ENCODE results near the gene TMPRSS11A. TPM values are rescaled to one million over a fixed set of nuclear protein-coding genes. Genes with fewer than 3 reads are reported as not detected.

TMPRSS11A gene
- total RNA-seq, 2 experiments from 2014 or later: not detected

DNA sequence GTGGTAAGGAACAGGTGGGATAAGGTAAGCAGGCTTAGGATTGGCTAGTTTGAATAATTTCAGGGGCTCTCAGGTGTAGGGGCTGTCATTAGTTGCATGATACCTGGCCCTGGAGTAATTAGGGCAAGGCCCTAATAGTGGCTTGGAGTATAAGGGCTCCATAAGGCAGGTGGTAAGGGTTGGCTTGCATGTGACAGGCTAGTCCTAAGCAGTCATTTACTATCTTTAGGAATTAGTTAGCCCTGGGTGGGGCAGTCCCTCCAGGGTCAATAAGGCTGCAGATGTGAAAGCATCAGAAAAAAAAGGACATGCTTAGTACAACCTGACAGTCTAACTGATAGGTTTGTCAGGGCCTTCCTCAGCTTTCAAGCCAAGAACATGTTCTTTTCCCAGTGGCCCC lies 71.6 kb downstream of the TMPRSS11A start:
- no peaks in the 10 kb centered on the region for H3K9me3 Mint-ChIP-seq (ENCODE audit: low read depth)
- H3K4me3 Mint-ChIP-seq: no peak overlapping the region
- intact Hi-C loops (cut with DNase I, micrococcal nuclease): no loop called here
- ChIA-PET CTCF (interaction anchor here (1.0 to 1.8 kb wide), 3 partner anchors 8 to 145 kb away, joined by 4 to 7 read pairs (median 4); no protein-coding TSS in a partner anchor), POLR2A (no interaction called here)
- DNase-seq (no peak), ATAC-seq (no peak)
- no peaks in the 10 kb centered on the region for H3K4me1 Mint-ChIP-seq
- no peaks in the 10 kb centered on the region for H3K36me3 Mint-ChIP-seq (ENCODE audit: low read depth)
- no peaks in the 10 kb centered on the region for H3K27me3 Mint-ChIP-seq
- no peak overlapping the region for H3K27ac Mint-ChIP-seq

DNA sequence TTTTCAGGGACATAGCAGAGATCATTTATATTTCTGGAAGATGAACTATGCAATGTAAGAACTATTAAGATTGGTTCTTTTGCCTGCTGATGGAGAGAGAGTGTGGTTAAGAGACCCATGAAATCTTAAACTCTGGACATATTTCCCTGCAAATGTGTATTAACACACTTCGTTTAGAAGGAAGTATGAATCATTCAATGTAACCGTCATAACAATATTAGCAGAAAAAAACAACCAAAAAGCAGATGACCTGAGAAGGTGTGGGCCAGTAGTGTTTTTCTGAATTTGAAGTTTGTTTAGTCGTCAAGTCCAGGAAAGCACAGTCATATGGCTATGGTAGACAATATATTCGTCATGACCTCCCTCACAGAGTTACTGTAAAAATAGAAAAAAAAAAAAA lies 77.0 kb downstream of the TMPRSS11A start:
- no peaks in the 10 kb centered on the region for H3K36me3 Mint-ChIP-seq (ENCODE audit: low read depth)
- ChIA-PET CTCF (interaction anchor here (0.7 kb wide), 1 partner anchor 1491 kb away, joined by 3 read pairs; no protein-coding TSS in a partner anchor), POLR2A (no interaction called here)
- no peak overlapping the region for H3K4me3 Mint-ChIP-seq
- no peaks in the 10 kb centered on the region for H3K4me1 Mint-ChIP-seq
- peaks cover 5% of the 10 kb centered on the region for H3K27me3 Mint-ChIP-seq
- DNase-seq: no peak
- no peaks in the 10 kb centered on the region for H3K9me3 Mint-ChIP-seq (ENCODE audit: low read depth)
- ATAC-seq: no peak
- intact Hi-C loops (cut with DNase I, micrococcal nuclease): no loop called here
- H3K27ac Mint-ChIP-seq: no peak overlapping the region

DNA sequence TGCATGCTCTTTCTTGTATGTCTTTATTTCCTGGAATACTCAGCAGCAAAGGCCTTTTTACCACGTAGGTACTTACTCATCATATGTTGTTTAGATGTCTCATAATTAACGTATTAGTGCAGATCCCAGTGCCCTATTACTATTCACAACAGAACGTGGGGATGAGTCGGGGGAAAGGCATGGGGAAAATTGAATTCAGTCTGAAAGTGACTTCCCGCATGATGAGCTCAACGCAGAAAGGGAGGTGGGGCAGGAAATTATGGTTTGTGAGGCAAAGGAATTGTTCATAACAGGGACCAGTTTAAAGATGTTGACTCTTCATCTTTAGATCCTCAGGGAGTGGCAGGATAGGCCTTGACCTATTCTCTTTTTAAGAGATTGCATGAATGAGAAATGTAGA lies 77.5 kb downstream of the TMPRSS11A start:
- Mint-ChIP-seq H3K4me3 (no peak overlapping the region), H3K27me3 (peaks cover 5% of the 10 kb centered on the region), H3K9me3 (ENCODE audit: low read depth) (no peaks in the 10 kb centered on the region), H3K36me3 (ENCODE audit: low read depth) (no peaks in the 10 kb centered on the region), H3K27ac (no peak overlapping the region), H3K4me1 (no peaks in the 10 kb centered on the region)
- no peak for ATAC-seq
- ChIA-PET CTCF (interaction anchor here (0.7 to 0.8 kb wide), 2 partner anchors 139 to 1492 kb away, joined by 3 read pairs; no protein-coding TSS in a partner anchor), POLR2A (no interaction called here)
- DNase-seq: no peak
- intact Hi-C loops (cut with DNase I, micrococcal nuclease): no loop called here

DNA sequence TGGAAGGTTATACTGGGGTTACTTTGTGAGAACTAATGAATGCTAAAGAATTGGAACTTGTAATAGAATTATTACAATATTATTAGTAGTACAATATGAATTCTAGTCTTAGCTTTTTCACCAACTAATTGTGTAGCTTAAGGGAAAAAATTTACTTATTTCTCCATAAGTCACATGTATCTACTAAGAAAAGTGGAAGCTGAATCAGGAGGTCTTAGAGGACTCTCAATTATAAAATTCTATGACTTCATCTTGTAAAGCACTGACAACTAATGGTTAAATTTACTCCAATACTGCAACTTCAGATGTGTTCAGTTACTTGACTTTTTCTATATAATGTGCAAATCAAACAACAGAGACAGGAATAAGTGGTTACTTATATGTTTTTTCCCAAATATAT lies 78.6 kb downstream of the TMPRSS11A start:
- DNase-seq (no peak), ATAC-seq (no peak)
- intact Hi-C loops (cut with DNase I, micrococcal nuclease): no loop called here
- Mint-ChIP-seq H3K9me3 (ENCODE audit: low read depth) (no peaks in the 10 kb centered on the region), H3K4me3 (no peak overlapping the region), H3K4me1 (no peaks in the 10 kb centered on the region), H3K36me3 (ENCODE audit: low read depth) (no peaks in the 10 kb centered on the region), H3K27me3 (peaks cover 5% of the 10 kb centered on the region), H3K27ac (no peak overlapping the region)
- POLR2A ChIA-PET: no interaction called here
- CTCF ChIA-PET: interaction anchor here (0.8 to 1.7 kb wide), 3 partner anchors 10 to 138 kb away, joined by 3 to 6 read pairs (median 5); no protein-coding TSS in a partner anchor

DNA sequence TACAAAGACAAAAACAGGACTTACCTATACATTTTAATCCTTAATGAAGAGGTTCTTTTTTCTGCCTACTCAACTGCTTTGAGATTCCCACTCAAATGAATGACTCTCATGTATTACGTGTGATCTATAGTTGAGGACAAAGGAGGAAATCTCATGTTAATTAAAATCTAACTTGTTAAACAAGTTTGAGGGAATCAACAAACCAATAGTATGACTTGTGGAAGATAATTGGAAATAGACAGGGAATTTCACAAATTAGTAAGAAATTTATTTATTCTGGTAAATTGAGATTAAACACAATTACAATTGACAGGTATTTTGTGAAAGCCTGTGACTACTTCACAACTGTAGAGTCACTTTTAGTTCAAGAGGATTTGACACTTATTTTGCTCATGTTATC lies 79.4 kb downstream of the TMPRSS11A start, which contains the start of gene TMPRSS11D:
Gene TMPRSS11D (minus strand): TSS at position 101 of the 400 bp plus-strand sequence. CDS start 69 bp downstream, at position 32.
- Mint-ChIP-seq H3K27me3 (peaks cover 5% of the 10 kb centered on the region), H3K4me1 (no peaks in the 10 kb centered on the region), H3K27ac (no peak within 1 kb of the TSS), H3K9me3 (ENCODE audit: low read depth) (no peaks in the 10 kb centered on the region), H3K36me3 (ENCODE audit: low read depth) (no peaks in the 10 kb centered on the region), H3K4me3 (no peak within 1 kb of the TSS)
- ChIA-PET POLR2A (no interaction called here), CTCF (interaction anchor here (1.5 to 1.7 kb wide), 2 partner anchors 9 to 25 kb away, joined by 5 to 6 read pairs; no protein-coding TSS in a partner anchor)
- ATAC-seq (no peak), DNase-seq (no peak)
- intact Hi-C loops (cut with DNase I, micrococcal nuclease): no loop called here

DNA sequence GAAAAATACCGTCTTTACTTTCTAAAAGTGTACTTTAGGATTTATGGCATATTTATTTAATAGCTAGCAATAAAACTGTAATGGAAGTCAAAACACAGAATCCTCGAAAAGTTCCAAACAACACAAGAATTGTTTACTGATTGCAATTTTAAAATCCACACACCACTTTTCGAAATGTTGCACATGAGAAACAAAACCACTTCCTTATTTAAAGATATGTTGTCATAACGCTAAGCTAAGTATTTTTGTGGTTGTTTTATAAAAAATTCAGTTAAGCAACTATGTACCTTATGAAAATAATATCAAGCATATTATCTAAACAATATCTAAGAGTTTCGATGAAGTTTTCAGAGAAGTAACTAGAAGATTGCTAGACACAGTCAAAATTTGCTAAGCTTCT lies 79.8 kb downstream of the TMPRSS11A start:
- ATAC-seq: no peak
- H3K4me1 Mint-ChIP-seq: no peaks in the 10 kb centered on the region
- CTCF ChIA-PET: interaction anchor here (0.9 to 1.7 kb wide), 3 partner anchors 9 to 137 kb away, joined by 3 to 6 read pairs (median 4); no protein-coding TSS in a partner anchor
- no peak overlapping the region for H3K27ac Mint-ChIP-seq
- H3K9me3 Mint-ChIP-seq (ENCODE audit: low read depth): no peaks in the 10 kb centered on the region
- DNase-seq: no peak
- intact Hi-C loops (cut with DNase I, micrococcal nuclease): no loop called here
- no peaks in the 10 kb centered on the region for H3K36me3 Mint-ChIP-seq (ENCODE audit: low read depth)
- H3K4me3 Mint-ChIP-seq: no peak overlapping the region
- POLR2A ChIA-PET: no interaction called here
- H3K27me3 Mint-ChIP-seq: peaks cover 5% of the 10 kb centered on the region

DNA sequence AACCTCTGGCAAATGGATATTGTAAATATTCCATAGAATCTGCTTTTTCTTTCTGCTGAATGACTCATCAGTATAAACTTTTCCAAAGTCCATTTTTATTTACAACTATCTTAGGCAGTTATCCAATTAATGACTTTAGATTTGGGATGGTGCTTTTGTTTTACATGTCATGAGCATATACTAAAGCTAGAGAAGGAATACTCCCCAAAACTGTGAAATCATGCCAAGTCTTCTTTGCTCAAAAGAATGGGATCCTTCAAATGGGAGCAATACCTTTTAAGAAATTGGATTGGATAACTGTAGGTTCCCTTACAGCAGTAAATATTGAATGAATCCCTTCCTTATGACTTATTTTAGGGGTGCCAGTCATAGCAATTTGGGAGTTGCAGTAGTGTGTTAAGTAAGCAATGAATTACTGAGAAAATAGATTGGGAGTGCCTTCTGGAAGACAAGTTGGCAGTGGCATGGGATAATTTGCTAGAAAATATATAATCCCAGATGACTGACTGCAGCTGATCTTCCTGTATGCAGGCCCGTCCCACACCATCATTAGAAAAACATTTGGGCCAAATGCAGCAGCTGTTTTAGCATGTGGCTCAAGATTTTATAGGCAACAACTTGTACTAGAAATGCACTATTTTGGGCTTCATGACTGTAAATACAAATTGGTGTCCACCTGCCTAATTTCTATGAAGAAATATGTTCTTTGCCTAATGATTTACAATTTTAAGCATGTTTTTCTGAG lies 82.3 kb downstream of the TMPRSS11A start:
- ChIA-PET CTCF (interaction anchor here (0.7 kb wide), 1 partner anchor 1664 kb away, joined by 3 read pairs; no protein-coding TSS in a partner anchor), POLR2A (no interaction called here)
- H3K4me3 Mint-ChIP-seq: no peak overlapping the region
- peaks cover 5% of the 10 kb centered on the region for H3K27me3 Mint-ChIP-seq
- H3K9me3 Mint-ChIP-seq (ENCODE audit: low read depth): no peaks in the 10 kb centered on the region
- intact Hi-C loops (cut with DNase I, micrococcal nuclease): no loop called here
- no peaks in the 10 kb centered on the region for H3K4me1 Mint-ChIP-seq
- H3K27ac Mint-ChIP-seq: no peak overlapping the region
- ATAC-seq: no peak
- DNase-seq: no peak
- no peaks in the 10 kb centered on the region for H3K36me3 Mint-ChIP-seq (ENCODE audit: low read depth)

DNA sequence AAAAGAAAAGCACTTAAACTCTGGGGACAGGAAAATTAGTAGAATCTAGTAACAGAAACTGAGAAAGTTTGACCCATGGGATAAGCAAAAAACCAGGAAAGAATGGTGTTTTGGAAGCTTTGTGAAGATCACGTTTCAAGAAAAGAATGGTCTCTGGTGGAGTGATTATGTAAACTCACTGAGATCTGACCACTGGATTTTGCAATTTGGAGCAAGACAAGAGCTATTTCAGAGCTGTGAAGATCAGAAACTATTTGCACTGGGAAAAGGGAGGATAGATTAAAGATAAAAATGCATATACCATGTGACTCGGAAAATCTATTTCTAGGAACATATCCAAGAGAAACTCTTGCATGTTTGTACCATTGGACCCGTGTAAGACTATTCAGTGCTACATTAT lies 83.8 kb downstream of the TMPRSS11A start:
- no peak for DNase-seq
- CTCF ChIA-PET: interaction anchor here (1.3 kb wide), 1 partner anchor 30 kb away, joined by 5 read pairs; no protein-coding TSS in a partner anchor
- Mint-ChIP-seq H3K27me3 (peaks cover 5% of the 10 kb centered on the region), H3K36me3 (ENCODE audit: low read depth) (no peaks in the 10 kb centered on the region), H3K4me1 (no peaks in the 10 kb centered on the region), H3K9me3 (ENCODE audit: low read depth) (no peaks in the 10 kb centered on the region), H3K27ac (no peak overlapping the region), H3K4me3 (no peak overlapping the region)
- no peak for ATAC-seq
- POLR2A ChIA-PET: no interaction called here
- intact Hi-C loops (cut with DNase I, micrococcal nuclease): loop anchor here in 1 of 2 experiments (10.0 kb wide), 1 partner anchor 295 kb away; no protein-coding TSS in a partner anchor

DNA sequence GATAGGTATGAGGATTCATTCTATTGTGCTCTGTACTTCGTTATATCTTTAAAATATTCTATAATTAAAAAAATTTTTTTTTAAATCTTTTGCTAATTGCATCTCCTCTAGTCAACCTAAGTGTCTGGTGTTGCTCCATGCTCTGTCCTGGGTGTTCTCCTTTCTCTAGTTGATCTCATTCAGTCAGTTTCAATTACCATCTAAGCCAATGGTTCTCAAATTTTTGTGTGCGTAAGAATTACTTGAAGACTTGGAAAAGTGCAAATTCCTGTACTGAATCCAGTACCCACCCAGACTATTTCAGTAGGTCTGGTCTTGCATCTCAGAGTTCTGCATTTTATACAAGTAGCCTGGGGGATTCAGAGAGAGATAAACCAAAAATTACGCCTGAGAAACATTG lies 86.2 kb downstream of the TMPRSS11A start:
- Mint-ChIP-seq H3K27ac (no peak overlapping the region), H3K9me3 (ENCODE audit: low read depth) (no peaks in the 10 kb centered on the region), H3K27me3 (peaks cover 2% of the 10 kb centered on the region), H3K4me3 (no peak overlapping the region), H3K36me3 (ENCODE audit: low read depth) (no peaks in the 10 kb centered on the region), H3K4me1 (no peaks in the 10 kb centered on the region)
- ATAC-seq (no peak), DNase-seq (no peak)
- CTCF ChIA-PET: no interaction called here
- intact Hi-C loops (cut with DNase I, micrococcal nuclease): loop anchor here in 1 of 2 experiments (10.0 kb wide), 1 partner anchor 298 kb away; no protein-coding TSS in a partner anchor
- POLR2A ChIA-PET: no interaction called here

DNA sequence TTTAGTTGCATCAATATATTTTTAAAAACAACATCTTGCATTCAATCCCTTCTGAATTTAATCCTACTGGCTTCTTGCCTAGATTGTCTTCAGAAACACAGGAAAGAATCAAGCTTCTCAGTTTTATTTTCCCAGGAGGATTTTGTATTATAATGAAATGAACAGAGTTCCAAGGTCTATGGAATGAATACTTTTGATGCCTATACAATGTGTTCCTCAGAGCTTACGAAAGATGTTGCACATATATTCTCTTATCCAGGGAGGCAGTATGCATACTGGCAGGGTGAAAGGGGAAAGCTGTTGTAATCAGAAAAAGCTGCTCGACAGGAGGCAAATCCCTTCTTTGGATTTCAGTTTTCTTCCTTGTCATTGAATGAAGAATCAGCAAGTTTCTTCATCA lies 88.3 kb downstream of the TMPRSS11A start:
- Mint-ChIP-seq H3K9me3 (ENCODE audit: low read depth) (no peaks in the 10 kb centered on the region), H3K4me3 (no peak overlapping the region), H3K27me3 (peaks cover 2% of the 10 kb centered on the region), H3K4me1 (no peaks in the 10 kb centered on the region), H3K36me3 (ENCODE audit: low read depth) (no peaks in the 10 kb centered on the region), H3K27ac (no peak overlapping the region)
- ChIA-PET POLR2A (no interaction called here), CTCF (interaction anchor here (1.1 kb wide), 1 partner anchor 9 kb away, joined by 6 read pairs; the partner anchor contains the start of gene TMPRSS11D)
- no peak for ATAC-seq
- DNase-seq: no peak
- intact Hi-C loops (cut with DNase I, micrococcal nuclease): loop anchor here in 1 of 2 experiments (10.0 kb wide), 1 partner anchor 300 kb away; no protein-coding TSS in a partner anchor

DNA sequence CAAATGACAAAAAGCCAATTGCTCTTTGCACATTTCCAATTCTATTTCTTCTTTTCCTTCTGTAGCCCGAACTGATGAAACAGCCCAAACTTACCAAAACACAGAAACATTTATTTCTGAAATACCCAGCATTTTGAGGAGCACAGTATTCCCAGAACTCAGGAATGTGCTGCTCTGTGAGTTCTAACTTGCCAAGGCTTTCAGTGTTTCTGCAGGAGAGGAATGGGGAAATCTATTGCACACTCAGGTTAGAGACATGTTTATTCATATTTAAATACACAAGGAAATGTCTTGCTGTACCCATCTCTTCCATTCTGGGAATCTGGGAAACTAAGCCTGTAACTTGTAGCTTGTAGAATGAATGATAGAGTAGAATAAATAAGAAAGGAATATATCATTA lies 90.2 kb downstream of the TMPRSS11A start:
- H3K27me3 Mint-ChIP-seq: peaks cover 2% of the 10 kb centered on the region
- ATAC-seq: no peak
- H3K4me3 Mint-ChIP-seq: no peak overlapping the region
- H3K9me3 Mint-ChIP-seq (ENCODE audit: low read depth): no peaks in the 10 kb centered on the region
- H3K36me3 Mint-ChIP-seq (ENCODE audit: low read depth): no peaks in the 10 kb centered on the region
- ChIA-PET POLR2A (no interaction called here), CTCF (no interaction called here)
- H3K4me1 Mint-ChIP-seq: no peaks in the 10 kb centered on the region
- H3K27ac Mint-ChIP-seq: no peak overlapping the region
- intact Hi-C loops (cut with DNase I, micrococcal nuclease): loop anchor here in 1 of 2 experiments (2.0 to 10.0 kb wide), 2 partner anchors 38 to 302 kb away; no protein-coding TSS in a partner anchor
- no peak for DNase-seq

DNA sequence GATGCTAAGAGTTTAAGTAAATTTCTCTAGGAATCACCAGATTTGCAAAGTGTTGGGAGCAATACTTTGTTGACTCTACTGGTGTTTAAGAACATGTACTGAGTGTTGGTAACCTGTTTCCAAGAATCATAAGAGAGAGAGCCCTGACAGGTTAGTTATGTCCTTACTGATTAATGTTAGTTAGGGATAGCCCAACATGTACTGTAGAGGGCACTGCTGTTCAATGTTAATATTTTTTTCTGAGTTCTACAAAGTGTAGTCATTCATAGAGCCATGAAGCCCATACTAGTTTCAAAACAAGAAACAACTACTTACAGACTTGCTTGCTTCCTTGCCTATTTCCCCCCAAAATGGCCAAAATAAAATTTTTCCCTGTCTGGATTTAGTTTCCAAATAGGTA lies 91.4 kb downstream of the TMPRSS11A start:
- Mint-ChIP-seq H3K27ac (no peak overlapping the region), H3K9me3 (ENCODE audit: low read depth) (peaks cover 2% of the 10 kb centered on the region), H3K4me1 (no peaks in the 10 kb centered on the region), H3K36me3 (ENCODE audit: low read depth) (no peaks in the 10 kb centered on the region), H3K27me3 (peaks cover 2% of the 10 kb centered on the region), H3K4me3 (no peak overlapping the region)
- no peak for DNase-seq
- intact Hi-C loops (cut with DNase I, micrococcal nuclease): loop anchor here (1.0 to 10.0 kb wide), 4 partner anchors 38 to 303 kb away; no protein-coding TSS in a partner anchor
- CTCF ChIA-PET: no interaction called here
- peak; percentile 65 for ATAC-seq
- POLR2A ChIA-PET: no interaction called here

Measured in activated CD4-positive, alpha-beta T cell treated with anti-CD3 and anti-CD28 coated beads for 36 hours (primary cell).